Stimulated activated CD8-positive, alpha-beta memory T cell treated with anti-CD3 and anti-CD28 coated beads, Interleukin-15, amount 100 ng/mL, for 4 hours (primary cell): ENCODE results near the gene IVD.
A peak's percentile ranks its signal among the peaks of the same experiment; 100 is the strongest.

Experiments
- DNase-seq, 2 donors: peaks; one replicate each; pipeline ENCODE4 v3.0.0-alpha.2; 2020; ENCODE audit warnings: low read depth in 2 of 2

IVD gene

GRCh38 chr15:40414816-40415215 lies 9.2 kb downstream of the IVD start:
- DNase-seq = no peak

DNA sequence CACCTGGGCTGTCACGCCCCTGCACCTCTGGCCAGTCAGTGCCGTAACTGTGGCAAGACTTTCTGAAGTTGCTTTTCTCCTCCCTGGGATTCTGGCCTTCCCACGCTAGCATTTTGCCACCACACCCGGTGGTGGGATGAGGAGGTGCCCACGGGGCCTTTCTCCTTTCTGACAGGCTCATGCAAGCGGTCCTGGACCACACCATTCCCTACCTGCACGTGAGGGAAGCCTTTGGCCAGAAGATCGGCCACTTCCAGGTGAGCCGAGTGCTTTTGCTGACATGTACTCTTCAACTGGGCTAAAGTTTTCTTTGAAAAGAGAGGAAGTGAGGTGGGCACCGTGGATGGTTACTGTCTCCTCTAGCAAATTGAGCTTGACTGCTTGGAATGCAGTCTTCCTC lies 9.6 kb downstream of the IVD start:
- DNase-seq = no peak

DNA sequence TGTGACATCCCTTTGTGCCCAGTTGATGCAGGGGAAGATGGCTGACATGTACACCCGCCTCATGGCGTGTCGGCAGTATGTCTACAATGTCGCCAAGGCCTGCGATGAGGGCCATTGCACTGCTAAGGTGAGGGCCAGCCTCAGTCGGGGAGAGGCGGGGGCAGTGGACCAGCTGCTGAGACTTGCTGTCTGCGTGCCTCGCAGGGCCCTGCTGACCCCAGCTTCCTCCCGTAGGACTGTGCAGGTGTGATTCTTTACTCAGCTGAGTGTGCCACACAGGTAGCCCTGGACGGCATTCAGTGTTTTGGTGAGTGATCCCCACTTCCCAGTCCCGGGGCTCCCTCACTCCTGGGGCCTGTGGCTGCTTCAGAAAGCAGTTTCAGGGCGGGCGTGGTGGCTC lies 10.5 kb downstream of the IVD start:
- no peak for DNase-seq

GRCh38 chr15:40418126-40418525 lies 12.5 kb downstream of the IVD start:
- no peak for DNase-seq

- DNase-seq = no peak
Observed at GRCh38 chr15:40420071-40420713, 14.6 kb downstream of the IVD start.

GRCh38 chr15:40420793-40421192 lies 15.2 kb downstream of the IVD start:
- DNase-seq = no peak

DNA sequence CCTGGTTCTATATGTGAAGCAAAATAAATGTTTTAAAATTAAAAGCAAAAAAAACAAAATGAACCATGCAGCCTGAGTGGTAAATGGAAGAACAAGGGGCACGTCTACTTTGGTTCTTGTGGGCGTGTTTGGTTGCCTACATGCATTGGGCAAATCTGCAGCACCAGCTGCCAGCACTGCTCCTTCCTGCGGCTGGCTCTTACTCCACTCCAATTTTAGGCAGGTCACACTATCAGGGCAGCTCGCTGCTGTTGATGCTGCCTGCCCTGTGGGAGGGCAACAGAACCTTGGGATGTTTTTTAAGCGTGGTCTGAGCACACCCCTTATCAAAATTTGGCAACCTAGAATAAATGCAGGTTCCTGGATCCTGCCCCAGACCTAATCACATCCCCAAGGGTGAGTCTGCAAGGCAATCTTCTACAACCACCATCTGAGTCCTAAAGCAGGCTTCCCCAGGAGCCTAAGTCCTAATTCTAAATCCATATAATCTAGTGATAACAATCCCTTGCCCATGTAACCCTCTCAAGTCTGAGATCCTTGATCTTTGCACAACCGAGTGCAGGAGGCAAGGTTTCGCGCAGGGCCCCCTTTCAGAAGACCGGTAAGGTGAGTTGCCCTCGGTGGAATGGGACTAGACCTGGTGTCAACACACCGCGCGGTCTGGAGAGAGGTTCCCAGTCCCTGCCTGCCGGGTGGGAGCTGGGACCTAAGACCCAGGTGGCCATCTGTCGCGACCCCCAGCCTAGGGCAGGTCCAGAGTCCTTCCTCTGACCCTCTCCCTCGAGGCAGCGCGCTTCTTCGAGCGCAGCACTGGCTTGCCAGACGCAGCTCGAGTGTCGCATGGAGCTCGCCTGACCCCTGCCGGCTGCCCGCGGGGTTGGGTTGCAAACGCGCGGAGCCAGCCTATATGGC lies 15.9 kb downstream of the IVD start:
- peak; percentile 39 to 46 for DNase-seq

- no peak for DNase-seq
Observed at GRCh38 chr15:40424483-40425115, 19.0 kb downstream of the IVD start.

- no peak for DNase-seq
Observed at GRCh38 chr15:40425681-40426080, 20.1 kb downstream of the IVD start.

DNA sequence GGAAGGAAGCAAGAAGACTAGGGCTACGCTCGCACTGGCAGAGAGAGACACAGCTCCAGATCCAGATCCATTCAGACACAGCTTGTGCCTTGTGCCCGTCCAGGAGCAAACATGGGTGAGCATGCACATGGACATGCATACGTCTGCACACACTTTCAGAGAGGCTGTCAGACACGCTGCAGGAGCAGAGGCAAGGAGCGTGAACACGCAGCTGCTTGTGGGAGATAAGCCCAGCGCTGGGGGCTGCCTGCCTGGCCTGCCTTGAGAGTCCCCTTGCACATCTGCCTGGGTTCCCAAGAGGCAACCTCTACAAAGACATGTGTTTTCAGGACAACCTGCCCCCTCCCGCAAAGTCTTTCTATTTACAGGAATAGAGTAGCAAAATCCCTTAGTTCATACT lies 21.6 kb downstream of the IVD start:
- DNase-seq = no peak

- no peak for DNase-seq
Observed at GRCh38 chr15:40428185-40428584, 22.6 kb downstream of the IVD start.

DNA sequence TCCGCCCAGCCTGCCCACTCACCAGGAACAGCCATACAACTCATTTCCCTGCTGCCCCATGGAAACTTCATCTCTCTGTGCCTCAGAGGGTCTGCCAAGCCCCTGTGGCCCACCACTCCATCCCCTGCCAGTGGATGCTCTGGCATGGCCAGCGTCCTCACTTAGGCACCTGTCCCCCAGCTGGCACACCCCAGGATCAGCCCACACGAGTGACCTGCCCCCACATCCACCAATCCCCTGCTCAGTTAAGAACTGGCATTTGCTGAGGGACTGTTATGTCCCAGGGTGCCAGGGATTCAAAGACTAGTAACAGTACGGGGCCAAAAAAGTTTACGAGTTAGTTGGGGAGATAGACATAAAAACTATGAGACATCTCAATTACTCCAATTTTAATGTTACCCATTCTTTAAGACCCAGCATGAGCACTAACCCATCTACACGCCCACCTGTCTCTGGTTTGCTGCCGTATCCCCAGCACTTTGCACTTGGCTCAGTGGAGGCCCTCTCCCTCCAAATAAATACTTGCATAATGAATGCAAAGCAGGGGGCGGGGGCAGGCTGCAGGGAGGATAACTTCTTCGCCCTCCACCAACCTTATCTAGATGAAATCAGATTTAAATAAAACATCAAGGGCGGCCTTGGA lies 23.6 kb downstream of the IVD start:
- no peak for DNase-seq

DNA sequence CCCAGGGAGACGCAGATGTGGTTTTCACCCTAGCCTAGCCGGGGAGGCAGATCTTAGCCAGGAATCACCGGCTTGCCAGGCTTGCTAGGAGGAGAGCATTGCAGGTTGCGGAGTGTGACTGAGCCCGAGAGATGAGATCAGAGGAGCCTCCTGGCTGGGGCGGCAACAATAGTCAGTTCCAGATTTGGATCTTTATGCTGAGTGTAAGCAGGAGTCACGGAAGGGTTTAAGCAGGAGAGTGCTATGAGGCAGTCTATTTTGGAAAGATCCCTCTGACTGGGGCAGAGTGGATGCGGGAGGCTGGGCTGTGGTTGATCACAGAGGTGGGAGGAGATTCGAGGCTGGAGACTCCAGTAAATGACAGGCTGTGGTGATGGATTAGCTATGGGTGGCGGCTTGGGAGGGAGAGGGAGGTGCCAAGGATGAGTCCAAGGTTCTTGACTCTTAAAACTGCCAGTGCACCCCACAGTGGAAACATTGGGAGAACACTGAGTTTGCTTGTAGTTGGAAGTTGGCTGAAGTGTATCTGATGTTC lies 24.7 kb downstream of the IVD start:
- no peak for DNase-seq

DNA sequence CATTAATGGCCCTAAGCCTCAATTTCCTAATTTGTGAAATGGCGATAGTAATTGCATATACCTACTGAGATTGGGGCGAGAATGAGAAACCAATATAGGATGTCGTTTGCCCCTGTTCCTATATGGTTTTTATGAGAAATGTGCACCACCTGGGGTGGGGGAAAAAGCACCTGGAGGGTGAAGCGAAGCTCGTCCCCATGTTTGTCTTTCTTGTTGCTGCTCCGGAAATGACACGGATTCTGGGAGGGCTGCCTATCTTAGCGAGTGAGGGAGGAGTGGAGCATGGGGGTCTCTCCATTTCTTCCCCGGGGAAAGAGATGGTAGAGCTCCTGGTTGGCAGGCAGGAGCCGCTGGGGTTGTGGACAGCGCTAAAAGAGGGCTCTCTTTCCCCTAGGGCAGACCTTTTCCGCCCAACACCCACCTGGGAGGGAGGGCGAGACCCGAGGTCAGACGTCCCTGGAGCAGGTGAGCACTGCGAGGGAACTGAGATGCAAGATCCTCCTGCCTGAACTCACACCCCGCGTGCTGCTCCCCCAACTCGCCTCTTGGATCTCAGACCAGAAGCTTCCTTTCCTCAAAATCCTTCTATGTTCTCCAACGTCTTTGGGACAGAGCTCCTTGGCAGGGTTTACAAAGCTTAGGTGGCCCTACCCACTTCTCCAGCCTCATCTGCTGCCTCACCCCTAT lies 29.6 kb downstream of the IVD start:
- DNase-seq = no peak

DNA sequence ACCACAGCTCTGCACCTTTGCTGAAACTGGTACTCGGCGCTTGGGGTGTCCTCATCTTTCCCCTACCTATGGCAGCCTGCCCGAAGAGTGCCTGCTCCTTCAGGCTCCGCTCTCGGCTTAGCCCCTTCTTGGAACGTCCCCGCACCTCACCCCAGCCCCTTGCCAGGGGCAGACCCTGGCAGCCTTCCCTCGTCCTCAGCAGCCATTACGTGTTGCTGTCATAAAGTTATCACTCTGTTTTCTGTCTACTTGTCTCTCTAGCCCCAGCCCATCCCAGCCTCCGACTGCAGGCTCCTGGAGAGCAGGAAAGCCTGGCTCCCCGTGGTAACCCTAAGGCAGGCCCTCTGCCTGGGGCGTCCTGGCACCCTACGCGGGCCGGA lies 30.1 kb downstream of the IVD start:
- no peak for DNase-seq

DNA sequence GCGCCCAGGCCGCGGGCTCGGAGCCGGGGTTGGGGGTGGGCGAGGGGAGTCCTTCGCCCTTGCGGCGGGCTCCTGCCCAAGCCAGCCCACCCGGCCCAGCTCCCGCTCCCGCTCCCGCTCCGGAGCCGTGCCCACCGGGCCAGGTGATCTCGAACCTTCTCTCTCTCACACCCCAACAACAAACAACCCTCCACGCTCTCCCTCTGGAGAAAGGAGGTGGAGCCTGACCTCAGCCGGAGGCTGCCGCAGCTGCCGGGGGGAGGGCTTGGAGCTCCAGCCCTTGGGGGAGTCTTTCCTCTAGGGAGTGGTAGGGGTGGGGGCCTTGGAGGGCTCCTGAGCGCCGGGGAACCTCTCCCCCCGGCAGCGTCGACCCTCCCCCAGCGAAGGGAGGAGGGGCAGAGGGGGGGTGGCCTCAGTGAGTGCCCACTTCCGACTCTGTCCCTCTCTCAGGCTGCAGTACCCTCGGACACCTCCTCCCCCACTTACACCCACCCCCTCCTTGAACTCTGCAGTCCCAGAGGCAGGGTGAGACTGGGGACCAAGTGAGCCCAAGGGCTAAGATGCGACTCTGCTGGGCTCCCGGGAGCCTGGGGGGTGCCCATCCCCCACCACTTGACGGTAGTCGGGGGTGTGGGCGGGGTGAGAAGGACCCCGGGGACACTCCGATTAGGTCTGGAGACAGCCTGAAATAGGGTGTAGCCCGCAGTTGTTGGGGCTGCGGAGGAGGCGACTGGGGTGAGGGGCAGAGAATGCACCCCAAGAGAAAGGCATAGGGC lies 30.7 kb downstream of the IVD start:
- DNase-seq = no peak

DNA sequence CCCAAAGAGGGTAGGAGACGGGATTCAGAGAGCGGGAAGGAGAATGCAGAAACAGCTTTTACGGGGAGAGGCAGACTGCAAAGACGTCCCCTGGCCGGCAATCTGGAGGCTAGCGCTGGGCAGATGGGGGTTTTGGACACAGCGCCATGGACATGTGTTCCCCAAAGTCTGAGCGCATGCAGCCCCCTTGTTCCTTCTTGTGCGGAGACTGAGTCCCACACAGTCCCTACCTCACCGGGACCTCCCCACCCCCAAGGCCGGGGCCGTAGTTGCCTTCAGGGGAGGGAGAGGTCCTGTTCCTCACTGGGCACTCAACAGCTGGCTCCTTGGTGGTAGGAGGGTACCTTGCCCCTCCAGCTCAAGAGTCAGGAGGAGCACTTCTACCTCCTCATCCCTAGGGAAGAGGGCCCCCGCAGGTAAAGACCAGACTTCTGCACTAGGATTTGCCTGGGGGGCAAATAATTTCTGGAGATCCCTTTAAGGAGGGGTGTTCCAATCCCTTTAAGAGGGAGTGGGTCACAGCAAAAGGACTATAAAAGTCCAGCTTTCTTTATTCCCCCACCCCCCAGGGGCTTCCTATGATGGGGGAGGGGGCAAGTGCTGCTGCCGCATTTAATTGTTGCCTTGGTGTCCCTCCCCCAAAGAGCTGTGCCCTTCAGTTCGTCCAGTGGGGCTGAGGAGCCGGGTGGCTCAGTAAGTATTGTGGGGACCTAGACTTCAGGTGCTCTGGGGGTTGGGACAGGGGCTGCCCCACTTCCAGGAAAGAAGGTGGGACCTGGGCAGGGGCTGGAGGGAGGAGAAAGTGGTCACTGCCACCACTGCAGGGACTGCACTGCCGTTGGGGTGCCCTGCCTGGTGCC lies 31.5 kb downstream of the IVD start:
- no peak for DNase-seq

DNA sequence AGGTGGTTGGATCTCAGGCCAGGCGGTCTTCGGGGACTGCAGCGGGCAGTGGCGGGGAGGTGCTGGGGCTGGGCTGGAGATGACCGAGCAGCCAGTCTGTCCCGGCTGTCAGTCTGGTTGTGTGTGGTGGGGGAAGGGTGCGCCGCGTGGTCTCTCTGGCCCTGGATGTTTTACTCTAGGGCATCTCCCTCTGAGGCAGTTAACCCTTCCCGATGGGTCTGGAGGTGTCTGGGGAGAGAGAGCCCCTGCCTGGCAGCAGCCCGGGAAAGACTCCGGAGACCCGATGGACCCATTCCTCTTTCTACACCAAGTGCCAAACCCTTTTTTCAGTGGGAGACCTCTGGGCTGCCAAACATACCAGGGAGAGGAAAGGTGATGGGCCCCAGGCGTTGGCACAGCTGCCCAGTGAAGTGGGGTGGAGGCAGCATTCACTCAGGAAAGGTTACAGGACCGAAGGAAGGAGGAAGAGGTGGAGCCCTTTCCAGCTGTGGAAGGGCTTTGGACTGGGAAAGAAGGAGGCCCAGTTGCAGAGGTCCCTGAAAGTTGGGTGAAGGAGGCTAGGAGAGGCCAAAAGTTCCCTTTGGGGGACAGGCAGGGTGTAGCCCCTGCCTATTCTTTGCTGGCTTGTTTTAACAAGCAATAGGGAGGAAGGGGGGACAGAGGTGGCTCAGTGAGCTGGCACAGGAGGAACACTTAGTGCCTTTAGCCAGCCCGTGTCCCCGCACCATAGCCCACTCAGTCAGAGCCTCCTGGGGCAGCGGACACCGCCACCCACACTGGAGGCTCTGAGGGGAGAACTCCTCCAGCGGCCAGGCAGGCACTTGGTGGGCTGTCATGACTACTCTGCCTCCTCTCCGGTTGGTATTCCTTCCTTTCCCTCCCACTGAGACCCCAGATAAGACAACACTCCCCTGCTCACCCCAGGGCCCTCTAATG lies 32.4 kb downstream of the IVD start:
- no peak for DNase-seq

- DNase-seq = no peak
Observed at GRCh38 chr15:40438712-40439111, 33.1 kb downstream of the IVD start.
